HG02759 (cell line): ENCODE results near the gene EAF1.
"Not testable (repeated sequence)": the region's sequence is repeated elsewhere in the genome, so short reads cannot be mapped to it uniquely, and the experiment has no call there.

Experiments used
- ATAC-seq: cut with Tn5 transposase; IDR thresholded peaks from one replicate; pipeline ENCODE4 v1.9.1; 2021; ENCODE audit warnings: mild to moderate bottlenecking, moderate library complexity; ENCODE audit not compliant: unreplicated experiment

Gene EAF1

DNA sequence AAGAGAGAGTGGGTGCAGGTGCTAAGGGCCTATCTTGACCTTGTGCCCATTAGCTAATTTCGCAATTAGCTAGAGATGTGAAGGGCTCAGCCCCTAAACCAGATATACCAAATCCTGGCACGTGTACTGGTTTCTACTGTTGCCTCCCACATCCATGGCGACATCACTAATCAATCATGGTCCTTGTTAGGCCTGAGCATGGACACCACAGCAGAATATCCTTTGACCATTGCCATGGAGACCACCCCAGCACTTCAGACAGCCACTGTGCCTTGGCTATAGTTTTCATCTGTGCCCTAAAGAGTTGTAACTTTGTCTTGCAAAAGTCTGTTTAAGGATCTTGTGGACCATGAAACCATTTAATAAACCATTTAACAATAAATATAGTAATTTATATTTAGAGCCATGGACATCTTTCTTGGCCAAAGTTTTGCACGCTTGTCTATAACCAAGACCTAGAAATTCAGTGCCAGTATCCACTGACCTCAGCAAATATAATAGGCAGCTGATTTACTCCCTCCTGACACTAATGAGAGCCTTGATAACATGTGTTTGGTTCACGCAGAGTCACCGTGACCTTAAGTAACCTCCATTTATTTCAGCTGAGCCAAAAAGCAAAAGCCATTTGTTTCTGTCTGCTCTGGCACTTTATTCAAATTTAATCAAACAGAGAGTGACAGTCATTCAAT lies 50.7 kb downstream of the EAF1 start:
- ATAC-seq: no peak

GRCh38 chr3:15478640-15478979 lies 51.2 kb downstream of the EAF1 start:
- ATAC-seq: no peak

DNA sequence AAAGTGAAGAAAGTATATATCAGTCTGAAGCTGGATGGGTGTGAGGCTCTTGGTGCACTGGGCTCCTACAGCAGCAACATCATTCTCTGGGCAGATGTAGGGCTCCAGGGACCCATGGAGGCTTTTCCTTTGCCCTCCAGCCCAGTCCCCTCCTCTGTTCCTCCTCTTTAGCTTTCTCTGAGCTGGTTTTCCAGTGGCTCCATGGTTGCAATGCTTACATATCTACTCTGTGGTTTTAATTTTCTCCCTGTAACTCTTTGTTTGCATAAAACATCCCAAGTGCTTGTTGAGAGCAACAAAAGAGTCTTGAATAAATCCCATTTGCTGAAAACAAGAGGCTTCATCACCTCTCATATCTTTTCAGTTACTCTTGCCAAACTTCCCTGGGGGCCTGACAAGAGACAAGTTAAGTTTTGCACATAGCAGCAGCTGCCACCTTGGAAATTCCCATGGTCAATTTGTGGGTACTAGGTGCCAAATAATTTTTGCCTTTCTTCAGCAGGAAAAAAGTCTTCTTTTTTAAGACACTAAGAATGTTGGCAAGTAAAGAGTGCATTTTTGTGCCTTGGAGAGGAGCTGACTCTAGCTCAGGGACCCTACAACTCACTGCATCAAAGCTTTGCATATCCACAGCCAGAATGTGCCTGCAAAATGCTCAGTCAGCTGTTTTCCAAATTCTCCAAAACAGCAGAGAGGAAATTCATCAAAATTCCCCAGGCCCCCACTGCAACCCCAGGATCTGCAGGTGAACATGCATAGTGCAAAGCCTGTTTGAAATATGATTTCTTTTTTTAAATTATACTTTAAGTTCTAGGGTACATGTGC lies 52.2 kb downstream of the EAF1 start:
- no peak for ATAC-seq

DNA sequence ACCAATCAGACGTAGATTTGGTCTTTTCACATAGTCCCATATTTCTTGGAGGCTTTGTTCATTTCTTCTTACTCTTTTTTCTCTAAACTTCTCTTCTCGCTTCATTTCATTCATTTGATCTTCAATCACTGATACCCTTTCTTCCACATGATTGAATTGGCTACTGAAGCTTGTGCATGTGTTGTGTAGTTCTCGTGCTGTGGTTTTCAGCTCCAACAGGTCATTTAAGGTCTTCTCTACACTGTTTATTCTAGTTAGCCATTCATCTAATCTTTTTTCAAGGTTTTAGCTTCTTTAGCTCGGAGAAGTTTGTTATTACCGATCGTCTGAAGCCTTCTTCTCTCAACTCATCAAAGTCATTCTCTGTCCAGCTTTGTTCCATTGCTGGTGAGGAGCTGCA lies 57.2 kb downstream of the EAF1 start:
- not testable (repeated sequence) for ATAC-seq

GRCh38 chr3:15486020-15486419 lies 58.6 kb downstream of the EAF1 start:
- no peak for ATAC-seq

- no peak for ATAC-seq
These were observed 59.6 kb downstream of the EAF1 start for GRCh38 chr3:15486979-15487378.

GRCh38 chr3:15488002-15488401 lies 60.6 kb downstream of the EAF1 start:
- ATAC-seq: no peak

- ATAC-seq: no peak
These were observed 62.8 kb downstream of the EAF1 start for GRCh38 chr3:15490158-15490557.

- ATAC-seq: no peak
These were observed 63.7 kb downstream of the EAF1 start for GRCh38 chr3:15491143-15491542.
